Stimulated activated naive CD8-positive, alpha-beta T cell treated with anti-CD3 and anti-CD28 coated beads, Interleukin-15, amount 100 ng/mL, for 72 hours (primary cell): ENCODE data around the gene TRIP13.

Experiments used
- ATAC-seq: fragments of 150-1000 bp; cut with Tn5 transposase; 2 replicates; pipeline ENCODE4 v1.10.0; 2021; ENCODE audit warnings: mild to moderate bottlenecking, moderate library complexity
- DNase-seq, 2 donors: peaks; one replicate each; pipeline ENCODE4 v3.0.0; 2021 to 2022
- H3K27ac Mint-ChIP-seq, 2 donors: one replicate each; pipeline ENCODE4 v1.8.0; 2022; ENCODE audit warnings: mild to moderate bottlenecking in 2 of 2, mixed read lengths in 2 of 2, moderate library complexity in 2 of 2
- H3K27me3 Mint-ChIP-seq: one replicate; pipeline ENCODE4 v1.8.0; 2022; ENCODE audit warnings: mixed read lengths
- H3K4me1 Mint-ChIP-seq: one replicate; pipeline ENCODE4 v1.8.0; 2022; ENCODE audit warnings: mild to moderate bottlenecking, mixed read lengths
- H3K4me3 Mint-ChIP-seq, 2 donors: one replicate each; pipeline ENCODE4 v1.8.0; 2022; ENCODE audit warnings: mild to moderate bottlenecking in 2 of 2, mixed read lengths in 2 of 2, moderate library complexity in 1 of 2
- H3K9me3 Mint-ChIP-seq, 2 donors: one replicate each; pipeline ENCODE4 v1.8.0; 2022; ENCODE audit warnings: mixed read lengths in 2 of 2

The TRIP13 gene

GRCh38 chr5:891117-891836 lies 1.4 kb upstream of the TRIP13 start:
- H3K4me3 Mint-ChIP-seq, result peak overlapping the region; percentile 80 to 90
- peak overlapping the region; percentile 87 to 92 for H3K27ac Mint-ChIP-seq
- no peak for ATAC-seq
- H3K9me3 Mint-ChIP-seq, result no peaks in the 10 kb centered on the region
- no peak for DNase-seq
- H3K27me3 Mint-ChIP-seq, result no peaks in the 10 kb centered on the region
- H3K4me1 Mint-ChIP-seq, result peaks cover 41% of the 10 kb centered on the region

GRCh38 chr5:891837-892393 lies 769 bp upstream of the TRIP13 start:
- Mint-ChIP-seq H3K27ac (peak overlapping the region; percentile 87 to 92), H3K9me3 (no peaks in the 10 kb centered on the region), H3K27me3 (no peaks in the 10 kb centered on the region), H3K4me3 (peak overlapping the region; percentile 80 to 90), H3K4me1 (peaks cover 41% of the 10 kb centered on the region)
- ATAC-seq (peak; percentile 7), DNase-seq (peak in 1 of 2 donors; percentile 11)

- H3K4me3 Mint-ChIP-seq, result peak overlapping the region; percentile 74 to 81
- peak; percentile 54 for ATAC-seq
- H3K27ac Mint-ChIP-seq, result peak overlapping the region in 1 of 2 donors; percentile 93
Measured at GRCh38 chr5:893137-893506, 438 bp downstream of the TRIP13 start.

GRCh38 chr5:893711-894110 lies 1.0 kb downstream of the TRIP13 start:
- Mint-ChIP-seq H3K27ac (peak overlapping the region in 1 of 2 donors; percentile 93), H3K4me3 (peak overlapping the region; percentile 74 to 81), H3K27me3 (no peaks in the 10 kb centered on the region), H3K4me1 (peaks cover 35% of the 10 kb centered on the region), H3K9me3 (no peaks in the 10 kb centered on the region)
- no peak for DNase-seq
- ATAC-seq, result no peak

More at GRCh38 chr5:893137-893506, 438 bp downstream of the TRIP13 start:
- H3K4me1 Mint-ChIP-seq, result peaks cover 38% of the 10 kb centered on the region
- no peak for DNase-seq
- H3K27me3 Mint-ChIP-seq, result no peaks in the 10 kb centered on the region
- H3K9me3 Mint-ChIP-seq, result no peaks in the 10 kb centered on the region

GRCh38 chr5:900781-901180 lies 8.1 kb downstream of the TRIP13 start:
- ATAC-seq (no peak), DNase-seq (no peak)
- no peaks in the 10 kb centered on the region for H3K4me1 Mint-ChIP-seq
- no peaks in the 10 kb centered on the region for H3K27me3 Mint-ChIP-seq
- H3K4me3 Mint-ChIP-seq, result no peak overlapping the region
- peak overlapping the region in 1 of 2 donors; percentile 53 for H3K27ac Mint-ChIP-seq
- H3K9me3 Mint-ChIP-seq, result no peaks in the 10 kb centered on the region

- Mint-ChIP-seq H3K27me3 (no peaks in the 10 kb centered on the region), H3K9me3 (no peaks in the 10 kb centered on the region), H3K27ac (peak overlapping the region in 1 of 2 donors; percentile 13), H3K4me1 (no peaks in the 10 kb centered on the region), H3K4me3 (no peak overlapping the region)
- ATAC-seq, result no peak
- no peak for DNase-seq
Measured at GRCh38 chr5:902129-902916, 9.6 kb downstream of the TRIP13 start.

GRCh38 chr5:903756-904096 lies 11.0 kb downstream of the TRIP13 start:
- no peak for ATAC-seq
- no peak overlapping the region for H3K27ac Mint-ChIP-seq
- no peaks in the 10 kb centered on the region for H3K4me1 Mint-ChIP-seq
- DNase-seq, result no peak
- H3K27me3 Mint-ChIP-seq, result no peaks in the 10 kb centered on the region
- no peaks in the 10 kb centered on the region for H3K9me3 Mint-ChIP-seq
- no peak overlapping the region for H3K4me3 Mint-ChIP-seq

GRCh38 chr5:905139-905642 lies 12.5 kb downstream of the TRIP13 start:
- Mint-ChIP-seq H3K9me3 (no peaks in the 10 kb centered on the region), H3K27ac (no peak overlapping the region), H3K4me3 (no peak overlapping the region), H3K27me3 (no peaks in the 10 kb centered on the region), H3K4me1 (no peaks in the 10 kb centered on the region)
- DNase-seq (no peak), ATAC-seq (no peak)

- no peaks in the 10 kb centered on the region for H3K4me1 Mint-ChIP-seq
Measured at GRCh38 chr5:907366-907910, 14.8 kb downstream of the TRIP13 start.

GRCh38 chr5:908172-908571 lies 15.5 kb downstream of the TRIP13 start:
- no peaks in the 10 kb centered on the region for H3K27me3 Mint-ChIP-seq
- ATAC-seq (no peak), DNase-seq (no peak)
- no peak overlapping the region for H3K27ac Mint-ChIP-seq
- H3K9me3 Mint-ChIP-seq, result no peaks in the 10 kb centered on the region
- no peak overlapping the region for H3K4me3 Mint-ChIP-seq
- no peaks in the 10 kb centered on the region for H3K4me1 Mint-ChIP-seq

More at GRCh38 chr5:907366-907910, 14.8 kb downstream of the TRIP13 start:
- no peak overlapping the region for H3K27ac Mint-ChIP-seq
- H3K9me3 Mint-ChIP-seq, result no peaks in the 10 kb centered on the region
- H3K4me3 Mint-ChIP-seq, result no peak overlapping the region
- H3K27me3 Mint-ChIP-seq, result no peaks in the 10 kb centered on the region
- ATAC-seq (no peak), DNase-seq (no peak)

GRCh38 chr5:909086-909485 lies 16.4 kb downstream of the TRIP13 start:
- no peak overlapping the region for H3K27ac Mint-ChIP-seq
- no peak for ATAC-seq
- no peak for DNase-seq
- no peak overlapping the region for H3K4me3 Mint-ChIP-seq
- H3K4me1 Mint-ChIP-seq, result no peaks in the 10 kb centered on the region
- no peaks in the 10 kb centered on the region for H3K27me3 Mint-ChIP-seq
- no peaks in the 10 kb centered on the region for H3K9me3 Mint-ChIP-seq

GRCh38 chr5:909994-910768 lies 17.5 kb downstream of the TRIP13 start:
- ATAC-seq (no peak), DNase-seq (no peak)
- Mint-ChIP-seq H3K27ac (peak overlapping the region in 1 of 2 donors; percentile 75), H3K4me1 (no peaks in the 10 kb centered on the region), H3K27me3 (no peaks in the 10 kb centered on the region), H3K4me3 (no peak overlapping the region), H3K9me3 (no peaks in the 10 kb centered on the region)

- Mint-ChIP-seq H3K4me1 (no peaks in the 10 kb centered on the region), H3K27me3 (no peaks in the 10 kb centered on the region), H3K4me3 (no peak overlapping the region), H3K27ac (no peak overlapping the region), H3K9me3 (no peaks in the 10 kb centered on the region)
- ATAC-seq (no peak), DNase-seq (no peak)
Measured at GRCh38 chr5:910769-911160, 18.1 kb downstream of the TRIP13 start.

- H3K27me3 Mint-ChIP-seq, result no peaks in the 10 kb centered on the region
- ATAC-seq (no peak), DNase-seq (no peak)
- no peaks in the 10 kb centered on the region for H3K9me3 Mint-ChIP-seq
- no peak overlapping the region for H3K27ac Mint-ChIP-seq
- H3K4me3 Mint-ChIP-seq, result no peak overlapping the region
- H3K4me1 Mint-ChIP-seq, result no peaks in the 10 kb centered on the region
Measured at GRCh38 chr5:911601-912000, 18.9 kb downstream of the TRIP13 start.
